Fibroblast of skin of right biceps (primary cell): Measurements from ENCODE around the gene SSBP4.

Experiments used
- DNase-seq: peaks from one replicate; pipeline ENCODE4 v3.0.0-alpha.2; 2013

Gene SSBP4

GRCh38 chr19:18422530-18423191, 3.5 kb downstream of the SSBP4 start:
- no peak for DNase-seq

- DNase-seq = no peak
Observed at GRCh38 chr19:18423258-18424020, 4.2 kb downstream of the SSBP4 start.

GRCh38 chr19:18424122-18424889, 5.1 kb downstream of the SSBP4 start:
- DNase-seq = no peak

- no peak for DNase-seq
Observed at GRCh38 chr19:18424890-18425514, 5.8 kb downstream of the SSBP4 start.

- DNase-seq = peak; percentile 80
Observed at GRCh38 chr19:18425515-18426415, 6.6 kb downstream of the SSBP4 start.

GRCh38 chr19:18426416-18426767, 7.2 kb downstream of the SSBP4 start:
- no peak for DNase-seq

- DNase-seq = no peak
Observed at GRCh38 chr19:18427080-18427742, 8.0 kb downstream of the SSBP4 start.

- DNase-seq = no peak
Observed at GRCh38 chr19:18427743-18428113, 8.5 kb downstream of the SSBP4 start.

- no peak for DNase-seq
Observed at GRCh38 chr19:18428173-18428786, 9.1 kb downstream of the SSBP4 start.

- DNase-seq = peak; percentile 91
Observed at GRCh38 chr19:18428787-18429674, 9.8 kb downstream of the SSBP4 start.

GRCh38 chr19:18429717-18430416, 10.7 kb downstream of the SSBP4 start:
- no peak for DNase-seq

GRCh38 chr19:18430417-18431144, 11.4 kb downstream of the SSBP4 start:
- no peak for DNase-seq

- DNase-seq = no peak
Observed at GRCh38 chr19:18431351-18432197, 12.4 kb downstream of the SSBP4 start.

GRCh38 chr19:18432275-18433014, 13.2 kb downstream of the SSBP4 start:
- no peak for DNase-seq

- DNase-seq = no peak
Observed at GRCh38 chr19:18433015-18433691, 14.0 kb downstream of the SSBP4 start.

GRCh38 chr19:18433735-18434398, 14.7 kb downstream of the SSBP4 start:
- DNase-seq = no peak
